ENCODE results near the gene CSTF3.

DNA sequence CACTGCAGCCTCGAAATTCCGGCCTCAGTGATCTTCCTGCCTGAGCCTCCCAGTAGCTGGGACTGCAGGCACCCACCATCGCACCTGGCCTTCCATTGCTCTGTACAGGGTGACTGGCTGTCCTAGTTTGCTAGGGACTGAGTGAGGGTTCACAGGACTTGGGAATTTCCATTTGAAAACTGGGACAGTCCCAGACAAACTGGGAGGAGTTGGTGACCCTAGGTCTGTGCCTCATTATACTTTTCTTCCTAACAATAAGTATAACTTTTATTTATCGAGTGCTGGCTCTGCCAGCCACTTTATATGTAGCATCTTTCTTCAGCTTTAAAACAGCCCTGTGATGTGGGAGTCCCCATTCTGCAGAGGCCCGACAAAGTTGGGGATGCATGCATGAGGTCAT lies 96.4 kb downstream of the CSTF3 start:
- TF ChIP-seq, protein P1, sequence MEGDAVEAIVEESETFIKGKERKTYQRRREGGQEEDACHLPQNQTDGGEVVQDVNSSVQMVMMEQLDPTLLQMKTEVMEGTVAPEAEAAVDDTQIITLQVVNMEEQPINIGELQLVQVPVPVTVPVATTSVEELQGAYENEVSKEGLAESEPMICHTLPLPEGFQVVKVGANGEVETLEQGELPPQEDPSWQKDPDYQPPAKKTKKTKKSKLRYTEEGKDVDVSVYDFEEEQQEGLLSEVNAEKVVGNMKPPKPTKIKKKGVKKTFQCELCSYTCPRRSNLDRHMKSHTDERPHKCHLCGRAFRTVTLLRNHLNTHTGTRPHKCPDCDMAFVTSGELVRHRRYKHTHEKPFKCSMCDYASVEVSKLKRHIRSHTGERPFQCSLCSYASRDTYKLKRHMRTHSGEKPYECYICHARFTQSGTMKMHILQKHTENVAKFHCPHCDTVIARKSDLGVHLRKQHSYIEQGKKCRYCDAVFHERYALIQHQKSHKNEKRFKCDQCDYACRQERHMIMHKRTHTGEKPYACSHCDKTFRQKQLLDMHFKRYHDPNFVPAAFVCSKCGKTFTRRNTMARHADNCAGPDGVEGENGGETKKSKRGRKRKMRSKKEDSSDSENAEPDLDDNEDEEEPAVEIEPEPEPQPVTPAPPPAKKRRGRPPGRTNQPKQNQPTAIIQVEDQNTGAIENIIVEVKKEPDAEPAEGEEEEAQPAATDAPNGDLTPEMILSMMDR (IDR thresholded peaks at IDR 0.05), result no peak
- no peak for TF ChIP-seq POLR2A (IDR thresholded peaks at IDR 0.05)

All from tibial nerve (tissue), 3 donors.